Measurements from ENCODE around the gene MEOX1. TPM values are rescaled to one million over a fixed set of nuclear protein-coding genes. Genes with fewer than 3 reads are reported as not detected.

The MEOX1 gene
- total RNA-seq, 1 experiment from 2014 or later = not detected

GRCh38 chr17:43658900-43659299 lies 2.8 kb downstream of the MEOX1 start:
- DNase-seq (ENCODE audit: low read depth) = no peak

- no peak for DNase-seq (ENCODE audit: low read depth)
Measured at GRCh38 chr17:43655693-43656255, 5.9 kb downstream of the MEOX1 start.

- no peak for DNase-seq (ENCODE audit: low read depth)
Measured at GRCh38 chr17:43652124-43652480, 9.6 kb downstream of the MEOX1 start.

GRCh38 chr17:43650471-43650870 lies 11.3 kb downstream of the MEOX1 start:
- no peak for DNase-seq (ENCODE audit: low read depth)

- peak; percentile 52 for DNase-seq (ENCODE audit: low read depth)
Measured at GRCh38 chr17:43648916-43649315, 12.8 kb downstream of the MEOX1 start.

- peak; percentile 11 for DNase-seq (ENCODE audit: low read depth)
Measured at GRCh38 chr17:43645765-43646481, 15.8 kb downstream of the MEOX1 start.

GRCh38 chr17:43645450-43645764 lies 16.3 kb downstream of the MEOX1 start:
- no peak for DNase-seq (ENCODE audit: low read depth)

- DNase-seq (ENCODE audit: low read depth) = no peak
Measured at GRCh38 chr17:43644081-43644480, 17.6 kb downstream of the MEOX1 start.

GRCh38 chr17:43641416-43641815 lies 20.3 kb downstream of the MEOX1 start:
- DNase-seq (ENCODE audit: low read depth) = no peak

- DNase-seq (ENCODE audit: low read depth) = no peak
Measured at GRCh38 chr17:43640491-43641252, 21.1 kb downstream of the MEOX1 start.

GRCh38 chr17:43637563-43638323 lies 24.0 kb downstream of the MEOX1 start:
- DNase-seq (ENCODE audit: low read depth) = no peak

GRCh38 chr17:43636426-43636825 lies 25.3 kb downstream of the MEOX1 start:
- no peak for DNase-seq (ENCODE audit: low read depth)

GRCh38 chr17:43634591-43635125 lies 27.1 kb downstream of the MEOX1 start:
- no peak for DNase-seq (ENCODE audit: low read depth)

GRCh38 chr17:43632221-43632620 lies 29.5 kb downstream of the MEOX1 start:
- no peak for DNase-seq (ENCODE audit: low read depth)

GRCh38 chr17:43631429-43631828 lies 30.3 kb downstream of the MEOX1 start:
- DNase-seq (ENCODE audit: low read depth) = no peak

GRCh38 chr17:43628089-43628650 lies 33.6 kb downstream of the MEOX1 start:
- DNase-seq (ENCODE audit: low read depth) = no peak

- no peak for DNase-seq (ENCODE audit: low read depth)
Measured at GRCh38 chr17:43627653-43628052, 34.1 kb downstream of the MEOX1 start.

GRCh38 chr17:43626023-43626422 lies 35.7 kb downstream of the MEOX1 start:
- DNase-seq (ENCODE audit: low read depth) = no peak

GRCh38 chr17:43625606-43626005 lies 36.1 kb downstream of the MEOX1 start:
- no peak for DNase-seq (ENCODE audit: low read depth)

- DNase-seq (ENCODE audit: low read depth) = no peak
Measured at GRCh38 chr17:43620581-43620980, 41.1 kb downstream of the MEOX1 start.

- DNase-seq (ENCODE audit: low read depth) = no peak
Measured at GRCh38 chr17:43620147-43620546, 41.6 kb downstream of the MEOX1 start.

- no peak for DNase-seq (ENCODE audit: low read depth)
Measured at GRCh38 chr17:43619705-43620104, 42.0 kb downstream of the MEOX1 start.
